HCT116 (cell line): ENCODE results near the gene CCDC188. TPM values are rescaled to one million over a fixed set of nuclear protein-coding genes. Genes with fewer than 3 reads are reported as not detected.

Source experiments
- ATAC-seq: fragments of 200-7000 bp; cut with Tn5 transposase; 2 replicates; pipeline ENCODE4 v1.9.1; 2020; ENCODE audit warnings: mild to moderate bottlenecking, moderate library complexity
- BruUV-seq: library from RNA; stranded (reverse); fragments of 400-500 nt; replicated peaks from 2 replicates; lab custom pipeline; 2021; lab: Mats Ljungman, UMichigan
- CTCF ChIA-PET: fragments of 300-600 bp; sonication (Branson Sonifier 250); formaldehyde crosslinking; loops from one replicate; lab custom pipeline; 2021; ENCODE audit warnings: antibody characterized with exemption; lab: Charles Lee
- POLR2A ChIA-PET: fragments of 300-600, 350-600 bp; sonication (Branson Sonifier 250); formaldehyde crosslinking; loops from one replicate; lab custom pipeline; 2021; ENCODE audit warnings: antibody characterized with exemption; lab: Charles Lee
- RAD21 ChIA-PET, 2 experiments: fragments of 300-600 bp; sonication (Branson Sonifier 250); formaldehyde crosslinking; loops; one replicate each; lab custom pipeline; 2023; ENCODE audit warnings: low total read pairs in 2 of 2; ENCODE audit not compliant: uncharacterized antibody in 2 of 2, unreplicated experiment in 2 of 2, low non-redundant PET in 1 of 2; lab: Charles Lee
- DNase-seq: peaks from one replicate; pipeline ENCODE4 v3.0.0-alpha.2; 2010; ENCODE audit warnings: low read depth, low spot score
- H2AFZ ChIP-seq: fragments of 200-600 bp; shearing (Covaris generic), sonication (generic); 2 replicates; pipeline ENCODE4 v1.6.1; 2017; ENCODE audit warnings: low read depth, mixed run types, mixed read lengths, antibody characterized with exemption, low read length; ENCODE audit not compliant: poor library complexity, severe bottlenecking
- H3K27ac ChIP-seq: 2 replicates; pipeline ENCODE4 v1.5.1; 2012; ENCODE audit warnings: low read depth, low read length
- H3K27me3 ChIP-seq: fragments of 200-600 bp; sonication (generic); 2 replicates; pipeline ENCODE4 v1.6.1; 2016; ENCODE audit warnings: mixed run types, low read length, mixed read lengths; ENCODE audit not compliant: insufficient read depth
- H3K36me3 ChIP-seq, 2 experiments: fragments of 200-500 bp in 1 of 2; fragments of 200-600 bp in 1 of 2; sonication (Bioruptor generic) in 1 of 2; sonication (generic) in 1 of 2; 2 replicates each; pipeline versions ENCODE4 v1.5.1 to v1.6.1; 2014 to 2016; ENCODE audit warnings: low read length in 2 of 2, inconsistent platforms in 1 of 2, mixed read lengths in 1 of 2, mixed run types in 1 of 2; ENCODE audit not compliant: insufficient read depth in 2 of 2, control insufficient read depth in 1 of 2
- H3K4me1 ChIP-seq, 2 experiments: fragments of 200-600 bp in 1 of 2; sonication (generic) in 1 of 2; 2 replicates each; pipeline versions ENCODE4 v1.5.1 to v1.6.1; 2012 to 2017; ENCODE audit warnings: low read length in 2 of 2, inconsistent platforms in 1 of 2, mild to moderate bottlenecking in 1 of 2, mixed read lengths in 1 of 2, mixed run types in 1 of 2, moderate library complexity in 1 of 2; ENCODE audit not compliant: insufficient read depth in 2 of 2, control insufficient read depth in 1 of 2
- H3K4me2 ChIP-seq: fragments of 200-600 bp; sonication (generic); 2 replicates; pipeline ENCODE4 v1.6.1; 2017; ENCODE audit warnings: mixed run types, low read length, mixed read lengths
- H3K4me3 ChIP-seq, 2 experiments: fragments of 200-600 bp in 1 of 2; sonication (generic) in 1 of 2; replicated peaks in 1 of 2; 2 replicates each; pipeline ENCODE4 v1.5.1; 2011 to 2016; ENCODE audit warnings: low read length in 2 of 2, control low read depth in 1 of 2, low read depth in 1 of 2, mild to moderate bottlenecking in 1 of 2, mixed read lengths in 1 of 2, mixed run types in 1 of 2
- H3K79me2 ChIP-seq: fragments of 200-600 bp; sonication (generic); 2 replicates; pipeline ENCODE4 v1.6.1; 2017; ENCODE audit warnings: mild to moderate bottlenecking, mixed run types, low read length, moderate library complexity, mixed read lengths; ENCODE audit not compliant: insufficient read depth
- H3K9ac ChIP-seq: fragments of 200-600 bp; sonication (generic); 2 replicates; pipeline ENCODE4 v1.6.1; 2016; ENCODE audit warnings: low read length, mixed read lengths
- H3K9me2 ChIP-seq: fragments of 200-600 bp; sonication (generic), shearing (Covaris generic); 2 replicates; pipeline ENCODE4 v1.6.1; 2017; ENCODE audit warnings: mixed run types, mild to moderate bottlenecking, moderate library complexity; ENCODE audit not compliant: insufficient read depth
- H3K9me3 ChIP-seq, 2 experiments: fragments of 200-500 bp in 1 of 2; fragments of 200-600 bp in 1 of 2; sonication (Bioruptor generic) in 1 of 2; sonication (generic) in 1 of 2; 2 replicates each; pipeline ENCODE4 v1.6.1; 2014 to 2017; ENCODE audit warnings: low read length in 2 of 2, mixed read lengths in 2 of 2, inconsistent platforms in 1 of 2, low read depth in 1 of 2, mild to moderate bottlenecking in 1 of 2, mixed run types in 1 of 2, moderate library complexity in 1 of 2; ENCODE audit not compliant: control insufficient read depth in 1 of 2, insufficient read depth in 1 of 2
- H4K20me1 ChIP-seq: fragments of 200-600 bp; sonication (generic), shearing (Covaris generic); 2 replicates; pipeline ENCODE4 v1.6.1; 2017; ENCODE audit warnings: mixed run types, mild to moderate bottlenecking, moderate library complexity; ENCODE audit not compliant: insufficient read depth
- ATF3 ChIP-seq: IDR thresholded peaks from 2 replicates; pipeline ENCODE4 v1.6.1; 2012
- CBX3 ChIP-seq: IDR thresholded peaks from 2 replicates; pipeline ENCODE4 v1.6.1; 2012; ENCODE audit warnings: low read depth
- CEBPB ChIP-seq: IDR thresholded peaks from 2 replicates; pipeline ENCODE4 v1.6.1; 2012; ENCODE audit warnings: low read depth
- ELF1 ChIP-seq: IDR thresholded peaks from 2 replicates; pipeline ENCODE4 v1.6.1; 2012; ENCODE audit warnings: low read depth, borderline replicate concordance
- EZH2phosphoT487 ChIP-seq: fragments of 200-600 bp; IDR thresholded peaks from 2 replicates; pipeline ENCODE4 v1.6.1; 2018; ENCODE audit warnings: antibody characterized with exemption, borderline replicate concordance
- MAX ChIP-seq: IDR thresholded peaks from 2 replicates; pipeline ENCODE4 v1.6.1; 2012
- SIN3A ChIP-seq: IDR thresholded peaks from 2 replicates; pipeline ENCODE4 v1.6.1; 2012; ENCODE audit warnings: low read depth
- SP1 ChIP-seq: IDR thresholded peaks from 2 replicates; pipeline ENCODE4 v1.6.1; 2012; ENCODE audit warnings: low read depth
- ZBTB33 ChIP-seq: IDR thresholded peaks from 2 replicates; pipeline ENCODE4 v1.6.1; 2011; ENCODE audit warnings: mild to moderate bottlenecking, low read length, moderate library complexity; ENCODE audit not compliant: insufficient replicate concordance; ENCODE audit errors: extremely low read depth
- intact Hi-C: fragments of 100-400 bp; cut with micrococcal nuclease; formaldehyde crosslinking; loops from 2 replicates; pipeline ENCODE4 v1.10.0; 2022
- total RNA-seq: library from RNA; stranded (reverse); gene quantifications from one replicate; pipeline ENCODE4 v1.2.1, GENCODE V29; 2021; ENCODE audit not compliant: unreplicated experiment

Gene CCDC188
- total RNA-seq, 1 experiment from 2014 or later: not detected

GRCh38 chr22:20114506-20115475 is 36.1 kb downstream of the CCDC188 start (continued):
- TF ChIP-seq ZBTB33 (no peak), CBX3 (no peak), SP1 (no peak), MAX (no peak), CEBPB (no peak), ELF1 (no peak), ATF3 (no peak)

- H3K4me1 ChIP-seq: peaks cover 12 to 19% of the 10 kb centered on the region in 2 experiments
- H3K4me3 ChIP-seq: no peak overlapping the region
- H4K20me1 ChIP-seq: no peaks in the 10 kb centered on the region
- H3K27me3 ChIP-seq: no peaks in the 10 kb centered on the region
- peaks cover 7 to 41% of the 10 kb centered on the region in 2 experiments; a peak in 3 of 4 replicates for H3K36me3 ChIP-seq
- no peak overlapping the region for H2AFZ ChIP-seq
- no peak overlapping the region; the same call in 1 of the 2 replicates for H3K27ac ChIP-seq
- DNase-seq (no peak), ATAC-seq (no peak)
- BruUV-seq: no TSS peak
- no peaks in the 10 kb centered on the region for H3K9me2 ChIP-seq
- ChIA-PET POLR2A (no interaction called here), RAD21 (no interaction called here), CTCF (no interaction called here)
- H3K9ac ChIP-seq: no peak overlapping the region
- no peaks in the 10 kb centered on the region for H3K9me3 ChIP-seq
- TF ChIP-seq SIN3A: no peak
- no peak for TF ChIP-seq EZH2phosphoT487
- TF ChIP-seq ELF1: no peak
- intact Hi-C loops: loop anchor here (10.0 kb wide), 1 partner anchor 149 kb away; no protein-coding TSS in a partner anchor
- peaks cover 43% of the 10 kb centered on the region for H3K79me2 ChIP-seq
- H3K4me2 ChIP-seq: no peak overlapping the region
Measured at GRCh38 chr22:20113551-20114310, 37.1 kb downstream of the CCDC188 start.
